GM23338 (cell line): ENCODE results near the gene R3HDM1. TPM values are rescaled to one million over a fixed set of nuclear protein-coding genes. Genes with fewer than 3 reads are reported as not detected.
A peak's percentile ranks its signal among the peaks of the same experiment; 100 is the strongest.

ENCODE experiments used
- ATAC-seq: fragments of 200-7000 bp; cut with Tn5 transposase; 3 replicates; pipeline ENCODE4 v1.9.1; 2020
- DNase-seq: peaks from one replicate; pipeline ENCODE4 v3.0.0-alpha.2; 2015; ENCODE audit warnings: low spot score
- H2AFZ ChIP-seq: fragments of 200-600 bp; sonication (generic); 2 replicates; pipeline ENCODE4 v1.8.0; 2016; ENCODE audit warnings: antibody characterized with exemption, mild to moderate bottlenecking, moderate library complexity
- H3F3A ChIP-seq: fragments of 200-600 bp; sonication (generic); replicated peaks from 2 replicates; pipeline ENCODE4 v1.8.0; 2017; ENCODE audit warnings: antibody characterized with exemption, mixed run types, low read depth
- H3K27ac ChIP-seq: fragments of 200-600 bp; sonication (generic); 2 replicates; pipeline ENCODE4 v1.6.1; 2016; ENCODE audit warnings: low read depth
- H3K27me3 ChIP-seq: fragments of 200-600 bp; sonication (generic); 2 replicates; pipeline ENCODE4 v1.8.0; 2016; ENCODE audit warnings: mild to moderate bottlenecking, mixed run types, moderate library complexity; ENCODE audit not compliant: insufficient read depth
- H3K36me3 ChIP-seq: fragments of 200-600 bp; sonication (generic); 2 replicates; pipeline ENCODE4 v1.8.0; 2016; ENCODE audit warnings: mild to moderate bottlenecking; ENCODE audit not compliant: insufficient read depth
- H3K4me1 ChIP-seq: fragments of 200-600 bp; sonication (generic); 2 replicates; pipeline ENCODE4 v1.8.0; 2016; ENCODE audit warnings: mild to moderate bottlenecking, moderate library complexity; ENCODE audit not compliant: insufficient read depth
- H3K4me2 ChIP-seq: fragments of 200-600 bp; sonication (generic); 2 replicates; pipeline ENCODE4 v1.7.1; 2017; ENCODE audit warnings: mixed run types
- H3K4me3 ChIP-seq: fragments of 200-600 bp; sonication (generic); 2 replicates; pipeline ENCODE4 v1.6.1; 2016; ENCODE audit warnings: mixed run types
- H3K79me2 ChIP-seq: fragments of 200-600 bp; sonication (generic); replicated peaks from 2 replicates; pipeline ENCODE4 v1.8.0; 2017; ENCODE audit warnings: mild to moderate bottlenecking; ENCODE audit not compliant: insufficient read depth
- H3K9me2 ChIP-seq: fragments of 200-600 bp; sonication (generic); 2 replicates; pipeline ENCODE4 v1.8.0; 2017; ENCODE audit not compliant: insufficient read depth
- H4K20me1 ChIP-seq: fragments of 200-600 bp; sonication (generic); replicated peaks from 2 replicates; pipeline ENCODE4 v1.8.0; 2017; ENCODE audit warnings: mild to moderate bottlenecking; ENCODE audit not compliant: insufficient read depth
- H3K27ac Mint-ChIP-seq: 2 replicates; pipeline ENCODE4 v1.8.0; 2020; ENCODE audit warnings: inconsistent platforms, mild to moderate bottlenecking, moderate library complexity, mixed read lengths
- H3K27me3 Mint-ChIP-seq: 3 replicates; pipeline ENCODE4 v1.8.0; 2022; ENCODE audit warnings: low read depth, mild to moderate bottlenecking, moderate library complexity, mixed read lengths, inconsistent platforms; ENCODE audit not compliant: insufficient read depth, poor library complexity
- H3K36me3 Mint-ChIP-seq: 3 replicates; pipeline ENCODE4 v1.8.0; 2021; ENCODE audit warnings: low read depth, mild to moderate bottlenecking, inconsistent platforms, moderate library complexity, mixed read lengths
- H3K4me1 Mint-ChIP-seq: 3 replicates; pipeline ENCODE4 v1.8.0; 2020; ENCODE audit warnings: mild to moderate bottlenecking, inconsistent platforms, mixed read lengths
- H3K4me3 Mint-ChIP-seq: 3 replicates; pipeline ENCODE4 v1.8.0; 2021; ENCODE audit warnings: moderate library complexity, mild to moderate bottlenecking, inconsistent platforms, mixed read lengths
- H3K9me3 Mint-ChIP-seq: 3 replicates; pipeline ENCODE4 v1.8.0; 2020; ENCODE audit warnings: moderate library complexity, mild to moderate bottlenecking, inconsistent platforms, mixed read lengths
- CREB1 ChIP-seq: fragments of 250-450 bp; sonication (Bioruptor Pico); IDR thresholded peaks from 2 replicates; pipeline ENCODE4 v1.5.0; 2020; ENCODE audit warnings: low read depth, mild to moderate bottlenecking, moderate library complexity
- CTCF ChIP-seq, 2 experiments: fragments of 200-600 bp in 1 of 2; sonication (generic) in 1 of 2; conservative IDR thresholded peaks; 2 replicates each; pipeline versions ENCODE4 v1.5.1 to v1.6.1; 2016 to 2017; ENCODE audit warnings: antibody characterized with exemption in 2 of 2, low read depth in 2 of 2, mild to moderate bottlenecking in 2 of 2, moderate library complexity in 1 of 2
- ETS1 ChIP-seq: IDR thresholded peaks from 2 replicates; pipeline ENCODE4 v1.6.1; 2016; ENCODE audit warnings: antibody characterized with exemption
- EZH2 ChIP-seq: fragments of 200-600 bp; sonication (generic); IDR thresholded peaks from one replicate; pipeline ENCODE4 v1.8.0; 2017; ENCODE audit warnings: antibody characterized with exemption, mild to moderate bottlenecking, low read depth; ENCODE audit not compliant: unreplicated experiment
- EZH2phosphoT487 ChIP-seq: fragments of 200-600 bp; sonication (generic); IDR thresholded peaks from one replicate; pipeline ENCODE4 v1.8.1; 2018; ENCODE audit warnings: antibody characterized with exemption; ENCODE audit not compliant: unreplicated experiment
- JUNB ChIP-seq: IDR thresholded peaks from one replicate; pipeline ENCODE4 v1.6.1; 2016; ENCODE audit warnings: antibody characterized with exemption; ENCODE audit not compliant: unreplicated experiment
- NANOG ChIP-seq: IDR thresholded peaks from 2 replicates; pipeline ENCODE4 v1.6.1; 2016; ENCODE audit warnings: antibody characterized with exemption, borderline replicate concordance
- POLR2AphosphoS5 ChIP-seq: IDR thresholded peaks from 2 replicates; pipeline ENCODE4 v1.6.1; 2016; ENCODE audit warnings: antibody characterized with exemption, low read depth
- REST ChIP-seq: IDR thresholded peaks from one replicate; pipeline ENCODE4 v1.6.1; 2018; ENCODE audit warnings: antibody characterized with exemption; ENCODE audit not compliant: unreplicated experiment
- STAT1 ChIP-seq: IDR thresholded peaks from one replicate; pipeline ENCODE4 v1.6.1; 2016; ENCODE audit warnings: antibody characterized with exemption; ENCODE audit not compliant: unreplicated experiment
- ZNF114 ChIP-seq: fragments of 250-450 bp; sonication (Bioruptor Pico); IDR thresholded peaks from 2 replicates; pipeline ENCODE4 v1.5.0; 2020; ENCODE audit warnings: mild to moderate bottlenecking, moderate library complexity
- ZNF331 ChIP-seq: fragments of 250-450 bp; sonication (Bioruptor Pico); IDR thresholded peaks from 2 replicates; pipeline ENCODE4 v1.5.0; 2020; ENCODE audit warnings: low read depth, mild to moderate bottlenecking, moderate library complexity
- ZNF462 ChIP-seq: fragments of 250-450 bp; sonication (Bioruptor Pico); IDR thresholded peaks from 2 replicates; pipeline ENCODE4 v1.5.0; 2020; ENCODE audit warnings: mild to moderate bottlenecking, moderate library complexity
- polyA plus RNA-seq: library from polyadenylated mRNA; unstranded; fragments of >200 nt; fragmentation: Nextera tagmentation; extraction: Ambion mirVana; gene quantifications from 2 replicates; pipeline ENCODE4 v1.2.1, GENCODE V29; 2016
- total RNA-seq: library from RNA; depleted of rRNA; stranded (reverse); fragments of >200 nt; shearing (Covaris generic); gene quantifications from 2 replicates; pipeline ENCODE4 v1.2.3, GENCODE V29; 2014

The R3HDM1 gene
- total and polyA plus RNA-seq, 2 experiments from 2014 or later, result 63.1 to 88.8 TPM

GRCh38 chr2:135587958-135588357 lies 56.7 kb downstream of the R3HDM1 start:
- peaks cover 11% of the 10 kb centered on the region for H3K36me3 ChIP-seq
- Mint-ChIP-seq H3K4me1 (peaks cover 29% of the 10 kb centered on the region), H3K27ac (peak overlapping the region; percentile 56), H3K4me3 (peak overlapping the region; percentile 0; the same call in 1 of the 3 replicates), H3K36me3 (peaks cover 26% of the 10 kb centered on the region), H3K9me3 (peaks cover 13% of the 10 kb centered on the region; the same call in 2 of the 3 replicates), H3K27me3 (no peaks in the 10 kb centered on the region)
- ATAC-seq (peak; percentile 69), DNase-seq (peak; percentile 21)
- peaks cover 57% of the 10 kb centered on the region for H3K79me2 ChIP-seq
- no peaks in the 10 kb centered on the region; the same call in 1 of the 2 replicates for H3K9me2 ChIP-seq
- H3K27ac ChIP-seq, result peak overlapping the region; percentile 28; the same call in 1 of the 2 replicates
- peaks cover 44% of the 10 kb centered on the region for H3K4me1 ChIP-seq
- TF ChIP-seq ZNF462 (no peak), REST (no peak), NANOG (no peak), CTCF (conservative IDR thresholded peaks at IDR 0.05; ENCODE audit: low read depth in 2 of 2) (no peak), JUNB (no peak), STAT1 (no peak), ZNF114 (no peak), ETS1 (no peak), ZNF331 (CRISPR knock-in tag) (no peak), CREB1 (CRISPR knock-in tag) (no peak), POLR2AphosphoS5 (no peak), EZH2phosphoT487 (no peak), EZH2 (no peak)
- H3F3A ChIP-seq, result no peaks in the 10 kb centered on the region
- no peaks in the 10 kb centered on the region for H3K27me3 ChIP-seq
- H3K4me2 ChIP-seq, result no peak overlapping the region; the same call in 1 of the 2 replicates
- no peak overlapping the region for H3K4me3 ChIP-seq
- H4K20me1 ChIP-seq, result no peaks in the 10 kb centered on the region; the same call in 1 of the 2 replicates
- no peak overlapping the region for H2AFZ ChIP-seq
